HL-60 (cell line): ENCODE results near the gene MYEOV.

Experiments used
- POLR2AphosphoS5 ChIP-seq: IDR thresholded peaks from 2 replicates; pipeline ENCODE4 v1.6.1; 2012; ENCODE audit warnings: low read depth
- TF ChIP-seq, protein P1 (sequence below): IDR thresholded peaks from one replicate; pipeline ENCODE4 v1.5.1; 2011; ENCODE audit warnings: low read length, control low read depth, inconsistent platforms; ENCODE audit not compliant: insufficient read depth
- TF ChIP-seq, protein P2 (sequence below): IDR thresholded peaks from 2 replicates; pipeline ENCODE4 v1.6.1; 2012; ENCODE audit warnings: low read depth; ENCODE audit not compliant: insufficient replicate concordance

DNA sequence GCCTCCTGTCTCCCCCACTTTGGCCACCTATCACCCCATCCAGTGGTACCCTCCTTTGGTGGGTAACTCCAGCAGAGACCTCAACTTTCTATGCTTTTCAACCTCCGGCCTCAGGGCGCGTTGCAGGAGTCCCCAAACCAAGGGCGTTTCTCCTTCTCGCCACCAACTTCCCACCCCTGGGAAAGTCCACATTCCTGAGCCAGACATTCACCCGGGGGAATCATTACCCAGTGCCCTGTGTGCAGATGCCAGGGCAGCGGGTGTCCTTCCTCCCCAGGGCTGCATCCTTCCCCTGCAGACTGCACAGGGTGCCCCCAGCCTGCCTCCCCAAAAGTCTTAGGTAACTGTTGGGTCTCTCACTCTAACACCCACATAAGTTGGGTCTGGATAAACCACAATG is 26.4 kb downstream of the MYEOV start:
- TF ChIP-seq POLR2AphosphoS5, result no peak
- TF ChIP-seq, protein P1, sequence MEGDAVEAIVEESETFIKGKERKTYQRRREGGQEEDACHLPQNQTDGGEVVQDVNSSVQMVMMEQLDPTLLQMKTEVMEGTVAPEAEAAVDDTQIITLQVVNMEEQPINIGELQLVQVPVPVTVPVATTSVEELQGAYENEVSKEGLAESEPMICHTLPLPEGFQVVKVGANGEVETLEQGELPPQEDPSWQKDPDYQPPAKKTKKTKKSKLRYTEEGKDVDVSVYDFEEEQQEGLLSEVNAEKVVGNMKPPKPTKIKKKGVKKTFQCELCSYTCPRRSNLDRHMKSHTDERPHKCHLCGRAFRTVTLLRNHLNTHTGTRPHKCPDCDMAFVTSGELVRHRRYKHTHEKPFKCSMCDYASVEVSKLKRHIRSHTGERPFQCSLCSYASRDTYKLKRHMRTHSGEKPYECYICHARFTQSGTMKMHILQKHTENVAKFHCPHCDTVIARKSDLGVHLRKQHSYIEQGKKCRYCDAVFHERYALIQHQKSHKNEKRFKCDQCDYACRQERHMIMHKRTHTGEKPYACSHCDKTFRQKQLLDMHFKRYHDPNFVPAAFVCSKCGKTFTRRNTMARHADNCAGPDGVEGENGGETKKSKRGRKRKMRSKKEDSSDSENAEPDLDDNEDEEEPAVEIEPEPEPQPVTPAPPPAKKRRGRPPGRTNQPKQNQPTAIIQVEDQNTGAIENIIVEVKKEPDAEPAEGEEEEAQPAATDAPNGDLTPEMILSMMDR, result no peak
- TF ChIP-seq, protein P2, sequence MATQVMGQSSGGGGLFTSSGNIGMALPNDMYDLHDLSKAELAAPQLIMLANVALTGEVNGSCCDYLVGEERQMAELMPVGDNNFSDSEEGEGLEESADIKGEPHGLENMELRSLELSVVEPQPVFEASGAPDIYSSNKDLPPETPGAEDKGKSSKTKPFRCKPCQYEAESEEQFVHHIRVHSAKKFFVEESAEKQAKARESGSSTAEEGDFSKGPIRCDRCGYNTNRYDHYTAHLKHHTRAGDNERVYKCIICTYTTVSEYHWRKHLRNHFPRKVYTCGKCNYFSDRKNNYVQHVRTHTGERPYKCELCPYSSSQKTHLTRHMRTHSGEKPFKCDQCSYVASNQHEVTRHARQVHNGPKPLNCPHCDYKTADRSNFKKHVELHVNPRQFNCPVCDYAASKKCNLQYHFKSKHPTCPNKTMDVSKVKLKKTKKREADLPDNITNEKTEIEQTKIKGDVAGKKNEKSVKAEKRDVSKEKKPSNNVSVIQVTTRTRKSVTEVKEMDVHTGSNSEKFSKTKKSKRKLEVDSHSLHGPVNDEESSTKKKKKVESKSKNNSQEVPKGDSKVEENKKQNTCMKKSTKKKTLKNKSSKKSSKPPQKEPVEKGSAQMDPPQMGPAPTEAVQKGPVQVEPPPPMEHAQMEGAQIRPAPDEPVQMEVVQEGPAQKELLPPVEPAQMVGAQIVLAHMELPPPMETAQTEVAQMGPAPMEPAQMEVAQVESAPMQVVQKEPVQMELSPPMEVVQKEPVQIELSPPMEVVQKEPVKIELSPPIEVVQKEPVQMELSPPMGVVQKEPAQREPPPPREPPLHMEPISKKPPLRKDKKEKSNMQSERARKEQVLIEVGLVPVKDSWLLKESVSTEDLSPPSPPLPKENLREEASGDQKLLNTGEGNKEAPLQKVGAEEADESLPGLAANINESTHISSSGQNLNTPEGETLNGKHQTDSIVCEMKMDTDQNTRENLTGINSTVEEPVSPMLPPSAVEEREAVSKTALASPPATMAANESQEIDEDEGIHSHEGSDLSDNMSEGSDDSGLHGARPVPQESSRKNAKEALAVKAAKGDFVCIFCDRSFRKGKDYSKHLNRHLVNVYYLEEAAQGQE, result no peak
